SK-N-SH treated with all-trans-retinoic acid at 6 μM for 48 hours (cell line): ENCODE data around the gene HOXA13.

Experiments used
- ARNTL ChIP-seq: fragments of 450-650 bp; formaldehyde crosslinking; IDR thresholded peaks from 2 replicates; pipeline ENCODE4 v1.5.0; 2020; ENCODE audit warnings: low read depth, mild to moderate bottlenecking, moderate library complexity, borderline replicate concordance
- CSDC2 ChIP-seq: fragments of 250-450 bp; sonication (Bioruptor Pico); IDR thresholded peaks from 2 replicates; pipeline ENCODE4 v1.5.0; 2020; ENCODE audit warnings: mild to moderate bottlenecking, moderate library complexity
- ISL1 ChIP-seq: fragments of 250-450 bp; sonication (Bioruptor Pico); IDR thresholded peaks from 2 replicates; pipeline ENCODE4 v2.1.2; 2022; ENCODE audit warnings: mild to moderate bottlenecking, moderate library complexity
- OSR1 ChIP-seq: fragments of 250-450 bp; sonication (Bioruptor Pico); IDR thresholded peaks from 2 replicates; pipeline ENCODE4 v1.8.0; 2022; ENCODE audit warnings: moderate library complexity, mild to moderate bottlenecking, inconsistent platforms
- PATZ1 ChIP-seq: fragments of 250-450 bp; sonication (Bioruptor Pico); IDR thresholded peaks from 2 replicates; pipeline ENCODE4 v1.8.0; 2020; ENCODE audit warnings: mild to moderate bottlenecking, moderate library complexity, borderline replicate concordance
- RARB ChIP-seq: fragments of 250-450 bp; sonication (Bioruptor Pico); IDR thresholded peaks from 2 replicates; pipeline ENCODE4 v1.8.0; 2021; ENCODE audit warnings: mild to moderate bottlenecking, moderate library complexity
- TCF4 ChIP-seq: fragments of 250-450 bp; sonication (Bioruptor Pico); IDR thresholded peaks from 2 replicates; pipeline ENCODE4 v1.8.0; 2021; ENCODE audit warnings: mild to moderate bottlenecking, moderate library complexity, borderline replicate concordance
- ZC3H10 ChIP-seq: fragments of 250-450 bp; sonication (Bioruptor Pico); IDR thresholded peaks from 2 replicates; pipeline ENCODE4 v1.5.1; 2021; ENCODE audit warnings: mild to moderate bottlenecking, moderate library complexity
- ZFP30 ChIP-seq: fragments of 450-650 bp; formaldehyde crosslinking; IDR thresholded peaks from 2 replicates; pipeline ENCODE4 v1.5.0; 2022; ENCODE audit warnings: mild to moderate bottlenecking, moderate library complexity
- ZNF565 ChIP-seq: fragments of 450-650 bp; formaldehyde crosslinking; conservative IDR thresholded peaks from 2 replicates; pipeline ENCODE4 v1.5.0; 2020; ENCODE audit warnings: low read depth, mild to moderate bottlenecking, moderate library complexity
- ZNF70 ChIP-seq: fragments of 450-650 bp; formaldehyde crosslinking; IDR thresholded peaks from 2 replicates; pipeline ENCODE4 v1.5.0; 2020; ENCODE audit warnings: mild to moderate bottlenecking, moderate library complexity
- TF ChIP-seq, protein P1 (sequence below): fragments of 250-450 bp; sonication (Bioruptor Pico); IDR thresholded peaks from 2 replicates; pipeline ENCODE4 v1.5.0; 2020; ENCODE audit warnings: mild to moderate bottlenecking, moderate library complexity

GRCh38 chr7:27157702-27158431 is 42.0 kb downstream of the HOXA13 start:
- TF ChIP-seq OSR1 (no peak), ISL1 (CRISPR knock-in tag) (no peak), TCF4 (CRISPR knock-in tag) (no peak), ARNTL (CRISPR knock-in tag) (no peak), RARB (CRISPR knock-in tag) (no peak), ZFP30 (CRISPR knock-in tag) (no peak), ZC3H10 (CRISPR knock-in tag) (no peak), PATZ1 (no peak), ZNF565 (CRISPR knock-in tag) (no peak), ZNF70 (CRISPR knock-in tag) (no peak), CSDC2 (no peak)
- TF ChIP-seq, protein P1, sequence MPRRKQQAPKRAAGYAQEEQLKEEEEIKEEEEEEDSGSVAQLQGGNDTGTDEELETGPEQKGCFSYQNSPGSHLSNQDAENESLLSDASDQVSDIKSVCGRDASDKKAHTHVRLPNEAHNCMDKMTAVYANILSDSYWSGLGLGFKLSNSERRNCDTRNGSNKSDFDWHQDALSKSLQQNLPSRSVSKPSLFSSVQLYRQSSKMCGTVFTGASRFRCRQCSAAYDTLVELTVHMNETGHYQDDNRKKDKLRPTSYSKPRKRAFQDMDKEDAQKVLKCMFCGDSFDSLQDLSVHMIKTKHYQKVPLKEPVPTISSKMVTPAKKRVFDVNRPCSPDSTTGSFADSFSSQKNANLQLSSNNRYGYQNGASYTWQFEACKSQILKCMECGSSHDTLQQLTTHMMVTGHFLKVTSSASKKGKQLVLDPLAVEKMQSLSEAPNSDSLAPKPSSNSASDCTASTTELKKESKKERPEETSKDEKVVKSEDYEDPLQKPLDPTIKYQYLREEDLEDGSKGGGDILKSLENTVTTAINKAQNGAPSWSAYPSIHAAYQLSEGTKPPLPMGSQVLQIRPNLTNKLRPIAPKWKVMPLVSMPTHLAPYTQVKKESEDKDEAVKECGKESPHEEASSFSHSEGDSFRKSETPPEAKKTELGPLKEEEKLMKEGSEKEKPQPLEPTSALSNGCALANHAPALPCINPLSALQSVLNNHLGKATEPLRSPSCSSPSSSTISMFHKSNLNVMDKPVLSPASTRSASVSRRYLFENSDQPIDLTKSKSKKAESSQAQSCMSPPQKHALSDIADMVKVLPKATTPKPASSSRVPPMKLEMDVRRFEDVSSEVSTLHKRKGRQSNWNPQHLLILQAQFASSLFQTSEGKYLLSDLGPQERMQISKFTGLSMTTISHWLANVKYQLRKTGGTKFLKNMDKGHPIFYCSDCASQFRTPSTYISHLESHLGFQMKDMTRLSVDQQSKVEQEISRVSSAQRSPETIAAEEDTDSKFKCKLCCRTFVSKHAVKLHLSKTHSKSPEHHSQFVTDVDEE (CRISPR knock-in tag) = no peak
